GM19023 (cell line): ENCODE measurements around the gene LARP6.
"Not testable (repeated sequence)": the region's sequence is repeated elsewhere in the genome, so short reads cannot be mapped to it uniquely, and the experiment has no call there.

Experiments
- ATAC-seq: cut with Tn5 transposase; IDR thresholded peaks from one replicate; pipeline ENCODE4 v1.9.1; 2021; ENCODE audit warnings: mild to moderate bottlenecking, moderate library complexity; ENCODE audit not compliant: unreplicated experiment

LARP6 gene

GRCh38 chr15:70853973-70854665, at the start of gene LARP6:
TSS of gene LARP6 (minus strand) at chr15:70854157. CDS start at chr15:70854088, 69 bp downstream.
- ATAC-seq, result no peak

- no peak for ATAC-seq
Measured at GRCh38 chr15:70902107-70902506, 48.1 kb upstream of the LARP6 start.

- peak; percentile 26 for ATAC-seq
Measured at GRCh38 chr15:70892912-70893560, 39.1 kb upstream of the LARP6 start.

GRCh38 chr15:70892002-70892911, 38.3 kb upstream of the LARP6 start, which contains the start of the genes LRRC49 and THAP10:
TSS of gene LRRC49 (plus strand) at chr15:70892826. CDS start at chr15:70892895, 69 bp downstream.
TSS of gene THAP10 (minus strand) at chr15:70892433. CDS start at chr15:70892272, 161 bp downstream.
- ATAC-seq, result peak; percentile 81

- no peak for ATAC-seq
Measured at GRCh38 chr15:70882361-70882760, 28.4 kb upstream of the LARP6 start.

- ATAC-seq, result no peak
Measured at GRCh38 chr15:70880781-70881180, 26.8 kb upstream of the LARP6 start.

- ATAC-seq, result no peak
Measured at GRCh38 chr15:70879401-70879800, 25.4 kb upstream of the LARP6 start.

- ATAC-seq, result no peak
Measured at GRCh38 chr15:70876683-70877082, 22.7 kb upstream of the LARP6 start.

- ATAC-seq, result no peak
Measured at GRCh38 chr15:70876011-70876410, 22.1 kb upstream of the LARP6 start.

GRCh38 chr15:70875001-70875782, 21.2 kb upstream of the LARP6 start:
- ATAC-seq, result no peak

- ATAC-seq, result no peak
Measured at GRCh38 chr15:70873232-70874054, 19.5 kb upstream of the LARP6 start.

GRCh38 chr15:70871490-70871889, 17.5 kb upstream of the LARP6 start:
- not testable (repeated sequence) for ATAC-seq

GRCh38 chr15:70870051-70870450, 16.1 kb upstream of the LARP6 start:
- ATAC-seq, result no peak

- no peak for ATAC-seq
Measured at GRCh38 chr15:70869346-70869745, 15.4 kb upstream of the LARP6 start.

- ATAC-seq, result no peak
Measured at GRCh38 chr15:70867911-70868467, 14.0 kb upstream of the LARP6 start.

GRCh38 chr15:70866982-70867641, 13.2 kb upstream of the LARP6 start:
- ATAC-seq, result no peak

- no peak for ATAC-seq
Measured at GRCh38 chr15:70863450-70864218, 9.7 kb upstream of the LARP6 start.

GRCh38 chr15:70859998-70860397, 6.0 kb upstream of the LARP6 start:
- ATAC-seq, result no peak
